NCI-H128 (cell line): ENCODE results near the gene MCHR1.
"Not testable (repeated sequence)": the region's sequence is repeated elsewhere in the genome, so short reads cannot be mapped to it uniquely, and the experiment has no call there.

ENCODE experiments used
- DNase-seq: peaks from one replicate; lab custom pipeline; 2025; ENCODE audit not compliant: unreplicated experiment; lab: John Stamatoyannopoulos, UW

Gene MCHR1

DNA sequence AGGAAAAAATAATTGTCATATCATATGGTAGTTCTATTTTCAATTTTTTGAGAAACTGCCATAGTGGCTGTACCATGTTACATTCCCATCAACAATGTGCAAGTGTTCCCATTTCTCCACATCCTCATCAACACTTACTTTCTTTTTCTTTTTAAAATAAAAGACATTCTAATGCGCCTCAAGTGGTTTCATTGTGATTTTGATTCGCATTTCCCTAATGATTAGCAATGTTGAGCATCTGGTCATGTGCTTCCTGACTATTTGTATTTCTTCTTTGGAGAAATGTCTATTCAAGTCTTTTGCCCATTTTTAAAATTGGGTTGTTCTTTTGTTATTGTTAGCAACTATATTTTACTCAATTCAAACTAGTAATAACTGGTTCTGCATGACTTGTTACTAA lies 8.4 kb downstream of the MCHR1 start:
- no peak for DNase-seq

DNA sequence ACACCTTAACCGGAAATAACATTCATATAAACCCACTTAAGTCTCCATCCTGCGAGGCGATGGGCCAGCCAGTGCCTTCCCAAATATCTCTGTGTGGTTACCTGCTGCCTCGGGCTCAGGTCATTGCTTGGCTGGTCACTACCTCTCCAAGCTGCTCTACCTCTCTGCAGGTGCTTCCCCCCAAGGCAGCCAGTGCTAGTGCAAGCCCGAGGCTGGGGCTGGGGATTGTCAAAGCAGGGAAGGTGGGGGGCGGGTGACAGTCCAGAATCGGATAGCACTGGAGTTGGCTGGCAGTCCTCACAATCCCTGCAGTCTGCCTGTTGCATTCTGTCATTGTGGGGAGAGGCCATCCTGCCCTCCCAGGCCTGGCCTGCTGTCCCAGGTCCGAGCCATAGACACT lies 11.1 kb downstream of the MCHR1 start:
- no peak for DNase-seq

DNA sequence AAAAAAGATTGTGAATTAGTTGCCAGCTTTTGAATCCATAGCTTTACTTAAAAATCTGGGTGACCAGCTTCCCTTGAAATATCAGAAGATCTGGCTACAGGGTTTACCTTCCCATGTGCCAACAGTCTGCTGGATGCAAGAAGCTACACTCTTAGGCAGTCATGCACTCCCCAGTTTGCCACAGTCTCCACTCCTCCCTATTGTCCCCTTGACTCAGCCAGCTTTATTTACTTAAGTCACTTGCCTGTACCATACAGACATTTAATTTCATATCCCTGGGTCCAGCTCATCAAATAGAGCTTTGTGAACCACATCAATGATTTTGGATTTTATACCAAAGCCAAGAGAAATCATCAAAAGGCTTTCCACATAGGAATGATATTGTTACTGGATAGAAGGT lies 12.2 kb downstream of the MCHR1 start:
- no peak for DNase-seq

DNA sequence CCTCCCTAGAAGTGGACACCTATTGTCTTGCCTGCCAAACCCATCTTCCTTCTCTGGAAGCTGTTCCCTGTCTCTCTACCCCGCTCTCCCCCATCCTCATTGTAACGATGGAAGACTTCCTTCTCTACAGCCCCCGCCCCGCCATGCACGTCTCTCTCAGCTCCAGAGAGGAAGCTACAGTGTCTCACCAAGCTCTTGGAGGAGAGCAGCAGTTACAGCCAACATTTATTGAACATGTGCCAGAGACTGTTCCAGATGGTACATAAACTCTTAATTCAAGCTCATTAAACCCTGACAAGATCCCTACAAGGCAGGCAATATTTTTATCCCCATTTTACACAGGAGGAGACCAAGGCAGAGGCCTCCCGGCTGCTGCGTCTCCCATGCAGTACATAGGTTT lies 15.1 kb downstream of the MCHR1 start:
- no peak for DNase-seq

DNA sequence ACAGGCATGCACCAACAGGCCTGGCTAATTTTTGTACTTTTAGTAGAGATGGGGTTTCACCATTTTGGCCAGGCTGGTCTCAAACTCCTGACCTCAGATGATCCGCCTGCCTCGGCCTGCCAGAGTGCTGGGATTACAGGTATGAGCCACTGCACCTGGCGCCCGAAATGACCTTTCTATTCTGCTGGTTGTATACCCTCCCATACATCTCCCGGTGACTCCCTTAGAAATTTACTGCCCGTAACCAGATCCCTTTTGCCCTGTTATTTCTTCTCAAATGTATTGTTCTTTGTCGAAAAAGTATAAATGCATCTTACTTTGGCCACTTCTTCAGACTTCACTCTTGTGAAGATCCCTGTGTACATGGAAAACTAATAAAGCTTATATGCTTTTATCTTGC lies 22.0 kb downstream of the MCHR1 start:
- no peak for DNase-seq

DNA sequence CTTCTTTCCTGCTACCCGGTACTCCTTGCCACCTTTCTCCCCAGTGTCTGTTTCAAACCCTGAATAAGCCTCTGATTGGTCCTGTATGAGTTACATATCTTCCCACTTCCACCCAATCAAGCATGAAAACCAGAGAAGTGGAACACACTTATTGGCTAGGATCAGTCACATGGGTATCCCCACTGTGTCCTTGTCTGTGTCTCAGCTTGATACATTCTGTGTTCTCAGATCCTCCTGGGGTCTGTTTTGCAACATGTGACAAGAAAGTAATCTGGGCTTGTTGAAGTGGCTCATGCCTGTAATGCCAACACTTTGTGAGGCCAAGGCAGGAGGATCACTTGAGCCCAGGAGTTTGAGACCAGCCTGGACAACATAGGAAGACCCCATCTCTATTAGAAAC lies 23.9 kb downstream of the MCHR1 start:
- DNase-seq = no peak

DNA sequence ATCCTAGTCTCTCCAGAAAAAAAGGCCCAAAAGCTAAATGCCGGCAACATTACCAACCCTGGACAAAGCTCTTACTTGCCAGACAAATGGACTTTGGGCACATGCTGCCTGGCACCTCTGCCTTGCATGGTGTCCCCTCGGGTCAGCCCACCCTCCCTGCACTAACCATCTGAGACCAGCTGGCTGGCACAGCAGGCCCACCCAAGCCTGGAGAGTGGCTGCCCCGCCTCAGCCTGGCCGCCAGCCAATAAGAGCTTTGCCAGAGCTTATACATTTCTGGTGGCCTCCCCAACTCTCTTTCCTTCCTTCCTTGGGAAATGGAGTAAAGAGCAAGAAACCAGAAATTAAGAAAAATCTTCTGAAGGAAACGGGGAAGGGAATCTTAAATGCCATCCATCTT lies 24.5 kb downstream of the MCHR1 start:
- no peak for DNase-seq

DNA sequence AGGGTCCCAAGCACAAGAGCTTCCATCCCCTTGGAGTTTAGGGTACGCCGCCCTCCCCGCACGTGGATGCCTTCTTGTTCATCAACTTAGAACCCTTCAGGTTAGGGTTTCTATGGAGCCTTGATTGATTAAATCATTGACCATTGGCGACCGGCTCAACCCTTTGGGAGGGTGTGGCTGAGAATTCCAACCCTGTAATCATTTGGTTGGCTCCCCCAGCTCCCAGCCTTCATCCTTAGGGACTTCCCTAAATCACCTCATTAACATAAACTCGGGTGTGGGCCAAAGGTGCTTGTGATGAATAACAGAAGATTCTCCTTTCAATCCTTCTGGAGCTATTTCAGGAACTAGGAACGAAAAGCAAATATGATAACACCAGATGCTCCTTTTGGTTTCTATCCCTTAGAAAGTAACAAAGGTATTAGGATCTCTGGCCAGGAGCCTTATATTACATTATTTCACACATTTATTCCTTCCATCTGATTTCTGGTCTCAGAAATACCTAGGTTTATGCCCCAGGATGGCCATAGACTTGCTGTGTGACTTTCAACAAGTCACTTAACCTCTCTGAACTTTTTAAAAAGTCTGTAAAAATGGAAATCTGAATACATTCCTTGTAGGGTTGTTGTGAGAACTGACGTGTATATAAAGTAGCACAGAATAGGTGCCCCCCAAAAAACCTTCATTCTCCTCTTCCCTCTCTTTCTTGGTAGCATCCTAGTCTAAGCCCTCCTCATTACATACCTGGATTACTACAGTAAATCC lies 26.8 kb downstream of the MCHR1 start:
- no peak for DNase-seq

DNA sequence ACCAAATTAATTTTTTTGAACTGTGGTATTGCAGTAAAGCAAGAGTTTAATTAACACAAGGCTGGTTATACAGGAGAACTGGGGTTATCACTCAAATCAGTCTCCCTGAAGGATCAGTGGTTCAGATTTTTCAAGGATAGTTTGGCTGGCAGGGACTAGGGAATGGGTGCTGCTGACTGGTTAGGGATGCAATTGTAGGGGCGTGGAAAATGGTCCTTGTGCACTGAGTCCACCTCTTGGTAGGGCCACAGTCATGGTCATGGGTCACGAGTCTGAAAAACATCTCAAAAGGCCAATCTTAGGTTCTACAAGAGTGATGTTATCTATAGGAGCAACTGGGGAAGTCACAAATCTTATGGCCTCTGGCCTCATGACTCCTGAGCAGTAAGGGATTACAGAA lies 27.9 kb downstream of the MCHR1 start:
- no peak for DNase-seq

DNA sequence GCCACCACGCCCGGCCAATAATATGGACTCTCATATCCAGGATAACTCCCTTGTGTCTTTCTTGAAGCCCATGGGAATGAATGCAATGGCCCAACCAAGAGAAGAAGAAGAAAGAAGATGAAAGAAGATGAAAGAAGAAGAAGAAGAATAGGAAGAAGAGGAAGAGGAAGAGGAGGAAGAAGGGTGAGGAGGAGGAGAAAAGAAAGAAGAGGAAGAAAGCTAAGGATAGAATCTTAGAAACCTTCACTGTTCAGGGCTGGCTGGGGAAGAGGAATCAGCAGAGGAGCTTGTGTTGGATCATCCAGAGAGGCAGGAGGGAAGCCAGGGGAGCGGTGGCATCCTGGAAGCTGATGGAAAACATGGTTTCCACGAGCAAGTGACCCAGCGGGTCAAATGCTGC lies 28.9 kb downstream of the MCHR1 start:
- no peak for DNase-seq

DNA sequence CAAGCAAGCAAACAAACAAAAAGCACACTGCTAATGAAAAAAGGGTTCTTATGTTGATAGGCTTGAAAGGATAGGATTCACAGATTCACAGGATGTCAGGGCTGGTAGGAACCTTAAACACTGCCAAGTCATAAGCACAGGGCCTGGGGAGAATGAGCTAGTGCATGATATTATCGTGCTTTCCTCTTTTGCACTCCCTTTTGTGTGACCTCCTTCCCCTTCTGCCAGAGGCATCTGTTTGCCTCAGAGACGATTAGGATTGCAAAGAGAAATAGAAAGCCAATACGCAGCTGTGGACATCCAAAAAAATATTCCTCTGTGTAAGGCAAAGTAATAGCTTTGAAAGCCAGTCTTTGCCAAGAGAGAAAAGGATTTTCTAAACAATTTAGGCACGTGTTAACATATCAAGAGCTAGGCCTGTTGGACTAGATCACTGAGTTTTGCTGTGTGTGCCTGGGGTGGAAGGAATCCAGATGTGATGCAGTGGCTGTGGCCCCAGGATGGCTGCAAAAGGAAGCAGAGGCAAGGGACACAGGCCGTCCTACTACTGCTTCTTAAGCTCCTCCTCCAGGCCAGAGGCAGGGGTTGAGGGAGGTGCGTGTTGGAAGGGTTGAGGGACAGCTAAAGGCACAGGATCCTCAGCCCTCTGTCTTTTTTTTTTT lies 30.6 kb downstream of the MCHR1 start:
- no peak for DNase-seq

DNA sequence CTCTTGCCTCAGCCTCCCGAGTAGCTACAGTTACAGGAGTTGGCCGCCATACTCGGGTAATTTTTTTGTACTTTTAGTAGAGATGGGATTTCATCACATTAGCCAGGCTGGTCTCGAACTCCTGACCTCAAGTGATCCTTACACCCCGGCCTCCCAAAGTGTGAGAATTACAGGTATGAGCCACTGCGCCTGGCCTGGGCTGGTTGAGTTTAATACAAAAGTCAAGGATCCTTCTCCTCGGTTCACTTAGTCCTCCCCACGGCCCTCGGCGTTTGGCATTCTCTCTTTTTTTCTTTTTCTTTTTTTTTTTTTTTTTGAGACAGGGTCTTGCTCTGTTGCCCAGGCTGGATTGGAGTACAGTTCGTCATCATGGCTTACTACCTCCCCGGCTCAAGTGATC lies 33.0 kb downstream of the MCHR1 start:
- DNase-seq = no peak

DNA sequence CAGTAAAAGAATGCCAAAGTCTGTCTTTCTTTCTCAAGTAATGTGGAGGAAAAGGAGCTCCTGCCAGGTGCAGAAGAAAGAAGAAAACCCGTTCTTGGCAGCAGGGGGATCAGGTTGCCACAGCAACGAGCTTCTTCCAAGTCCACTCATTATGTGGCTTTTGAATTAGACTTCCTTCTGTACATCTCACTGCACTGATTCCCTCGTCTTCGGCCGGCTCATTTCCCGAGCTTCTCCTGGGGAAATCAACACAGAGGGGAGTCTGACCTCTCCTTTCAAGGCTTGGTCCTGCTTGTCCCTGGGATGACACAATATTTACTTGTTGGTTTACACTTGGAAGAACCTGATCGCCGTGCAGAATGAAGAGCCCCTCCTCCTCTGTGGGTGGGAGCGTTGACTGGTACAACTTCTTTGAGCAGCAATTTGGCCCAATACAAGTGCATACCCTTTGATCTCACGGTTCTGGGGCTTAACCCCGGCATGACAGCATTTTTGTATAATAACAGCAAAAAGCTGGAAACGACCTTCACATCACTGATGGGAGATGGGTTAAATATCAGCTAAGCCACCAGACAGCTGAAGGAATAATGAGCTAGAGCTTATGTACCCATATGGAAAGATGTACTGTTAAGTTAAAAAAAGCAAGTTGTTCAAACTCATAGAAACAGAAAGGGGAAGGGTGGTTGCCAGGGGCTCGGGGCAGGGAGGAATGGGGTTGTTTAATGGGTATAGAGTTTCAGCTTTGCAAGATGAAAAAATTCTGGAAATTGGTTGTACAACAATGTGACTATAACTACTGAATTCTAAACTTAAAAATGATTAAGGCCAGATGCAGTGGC lies 35.4 kb downstream of the MCHR1 start:
- DNase-seq = no peak

DNA sequence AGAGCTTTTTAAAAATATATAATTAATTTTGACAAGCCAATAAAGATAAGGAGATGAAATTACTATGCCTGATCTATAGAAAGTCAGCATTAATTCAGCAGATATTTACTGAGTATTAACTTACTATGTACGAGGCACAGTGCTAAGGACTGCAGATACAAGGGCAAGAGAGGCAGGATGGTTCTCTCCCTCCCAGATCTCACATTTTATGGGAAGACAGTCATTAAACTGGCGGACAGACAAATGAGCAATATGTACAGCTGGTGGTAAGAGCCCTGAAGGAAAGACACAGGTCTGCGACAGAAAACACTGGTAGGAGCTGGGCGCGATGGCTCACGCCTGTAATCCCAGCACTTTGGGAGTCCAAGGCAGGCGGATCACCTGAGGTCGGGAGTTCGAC lies 36.8 kb downstream of the MCHR1 start:
- no peak for DNase-seq

DNA sequence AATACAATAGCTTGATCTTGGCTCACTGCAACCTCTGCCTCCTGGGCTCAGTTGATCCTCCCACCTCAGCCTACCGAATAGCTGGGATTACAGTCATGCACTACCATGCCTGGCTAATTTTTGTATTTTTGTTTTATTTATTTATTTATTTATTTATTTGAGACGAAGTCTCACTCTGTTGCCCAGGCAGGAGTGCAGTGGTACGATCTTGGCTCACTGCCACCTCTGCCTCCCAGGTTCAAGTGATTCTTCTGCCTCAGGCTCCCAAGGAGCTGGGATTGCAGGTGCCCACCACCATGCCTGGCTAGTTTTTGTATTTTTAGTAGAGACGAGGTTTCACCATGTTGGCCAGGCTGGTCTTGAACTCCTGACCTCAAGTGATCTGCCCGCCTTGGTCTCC lies 38.4 kb downstream of the MCHR1 start:
- not testable (repeated sequence) for DNase-seq

DNA sequence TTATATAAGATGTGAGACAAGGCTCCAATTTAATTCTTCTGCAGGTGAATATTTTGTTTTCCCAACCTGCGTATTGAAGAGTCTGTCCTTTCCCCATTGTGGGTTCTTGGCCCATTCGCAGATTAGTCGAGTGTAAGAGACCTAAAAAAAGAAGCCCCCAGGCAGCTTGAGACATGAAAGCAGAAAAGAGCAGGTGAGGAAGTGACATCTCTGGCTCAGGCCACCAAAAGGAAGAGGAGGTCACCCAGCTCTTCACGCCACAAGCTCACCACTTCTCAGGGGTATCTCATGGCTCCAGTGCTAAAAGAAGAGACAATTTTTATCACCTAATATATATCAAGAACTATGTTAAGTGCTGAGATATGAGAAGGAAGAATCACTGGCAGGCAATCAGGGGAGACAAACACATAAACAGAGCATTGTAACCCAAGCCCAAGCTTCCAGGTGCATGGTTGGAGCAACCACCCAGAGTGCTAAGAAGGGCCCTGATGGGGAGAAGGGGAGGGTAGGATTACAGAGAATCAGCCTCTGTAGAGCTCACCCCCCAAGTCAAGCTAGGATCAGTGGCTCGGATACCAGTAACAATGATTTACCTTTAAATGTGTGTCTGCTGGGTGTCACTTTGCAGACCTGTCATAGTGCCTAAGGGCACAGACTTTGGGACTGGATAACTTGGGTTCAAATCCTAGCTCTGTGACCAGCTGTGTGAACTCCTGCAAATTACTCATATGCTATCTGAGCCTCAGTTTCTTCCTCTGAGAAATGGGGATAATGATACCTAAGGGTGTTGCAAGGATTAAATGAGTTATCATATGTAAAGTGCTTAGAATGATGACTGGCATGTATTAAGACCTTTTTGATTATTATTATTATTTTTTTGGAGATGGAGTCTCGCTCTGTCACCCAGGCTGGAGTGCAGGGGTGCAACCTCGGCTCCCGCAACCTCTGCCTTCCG lies 39.2 kb downstream of the MCHR1 start:
- no peak for DNase-seq

DNA sequence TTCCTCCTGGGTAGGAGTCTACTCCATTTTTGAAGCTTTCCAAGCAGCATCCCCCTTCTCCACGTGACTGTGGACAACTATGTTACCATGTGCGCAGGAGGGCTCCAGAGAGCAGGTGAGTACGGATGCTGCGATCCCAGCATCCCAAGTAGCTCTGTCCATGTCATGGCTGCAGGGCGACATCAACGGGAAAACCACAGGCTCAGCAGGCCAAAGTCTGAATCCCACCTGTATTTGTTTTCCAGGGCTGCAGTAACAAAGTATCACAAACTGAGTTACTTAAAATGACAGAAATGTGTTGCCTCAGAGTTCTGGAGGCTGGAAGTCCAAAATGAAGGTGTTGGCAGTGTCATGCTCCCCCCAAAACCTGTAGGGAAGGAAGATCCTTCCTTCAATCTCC lies 40.3 kb downstream of the MCHR1 start:
- no peak for DNase-seq

DNA sequence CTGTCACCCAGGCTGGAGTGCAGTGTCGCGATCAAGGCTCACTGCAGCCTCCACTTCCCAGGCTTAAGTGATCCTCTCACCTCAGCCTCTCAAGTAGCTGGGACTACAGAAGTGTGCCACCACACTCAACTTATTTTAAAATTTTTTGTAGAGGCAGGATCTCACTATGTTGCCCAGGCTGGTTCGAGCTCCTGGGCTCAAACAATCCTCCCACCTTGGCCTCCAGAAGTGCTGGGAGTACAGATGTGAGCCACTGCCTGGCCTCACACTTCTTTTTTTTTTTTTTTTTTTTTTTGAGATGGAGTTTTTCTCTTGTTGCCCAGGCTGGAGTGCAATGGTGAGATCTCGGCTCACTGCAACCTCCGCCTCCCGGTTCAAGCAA lies 40.9 kb downstream of the MCHR1 start:
- DNase-seq = not testable (repeated sequence)

DNA sequence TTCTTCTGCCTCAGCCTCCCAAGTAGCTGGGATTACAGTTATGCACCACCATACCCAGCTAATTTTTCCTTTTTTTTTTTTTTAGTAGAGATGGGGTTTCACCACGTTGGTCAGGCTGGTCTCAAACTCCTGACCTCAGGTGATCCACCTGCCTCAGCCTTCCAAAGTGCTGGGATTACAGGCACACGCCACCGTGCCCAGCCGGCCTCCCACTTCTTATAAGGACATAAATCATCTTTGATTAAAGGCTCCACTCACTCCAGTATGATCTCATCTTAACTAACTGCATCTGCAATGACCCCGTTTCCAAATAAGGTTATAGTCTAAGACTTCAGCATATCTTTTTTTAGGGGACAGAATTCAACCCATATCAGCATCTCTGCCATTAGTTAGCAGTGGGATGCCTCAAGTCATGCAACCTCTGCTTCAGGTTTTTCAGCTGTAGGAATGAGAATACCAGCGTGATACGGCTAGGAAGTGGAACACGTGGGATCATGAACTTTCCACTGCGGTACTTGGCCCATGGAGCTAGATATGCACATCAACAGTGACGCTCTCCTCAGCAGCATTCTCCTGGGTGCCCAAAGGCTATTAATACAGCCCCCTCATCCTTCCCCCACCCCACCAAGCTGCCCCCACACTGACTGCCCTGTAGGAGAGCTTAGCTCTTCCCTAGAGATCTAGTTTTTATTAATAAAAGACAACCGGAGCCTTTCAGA lies 41.4 kb downstream of the MCHR1 start:
- DNase-seq = no peak

DNA sequence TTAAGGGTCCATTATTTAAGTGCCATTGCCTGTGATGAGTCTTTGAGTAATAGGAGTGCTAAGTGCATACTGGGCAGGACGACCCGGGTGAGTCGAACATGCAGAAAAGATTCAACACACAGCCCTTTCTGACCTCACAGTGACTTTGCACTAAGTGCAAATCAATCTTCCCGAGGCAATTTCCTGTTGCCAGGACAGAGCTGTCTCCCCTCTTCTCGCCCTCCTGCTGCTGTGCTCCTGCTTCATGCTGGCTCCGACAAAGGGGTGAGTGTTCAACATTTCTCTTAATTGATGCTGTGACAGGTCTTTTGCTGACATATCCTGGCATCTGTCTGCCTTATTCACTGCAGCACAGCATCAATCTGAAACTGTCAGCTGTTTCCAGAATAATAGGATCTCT lies 42.0 kb downstream of the MCHR1 start:
- peak; percentile 50 for DNase-seq
